Panc1 (cell line): Measurements from ENCODE around the gene ZBTB40.

Experiments
- POLR2AphosphoS5 ChIP-seq: IDR thresholded peaks from 2 replicates; pipeline ENCODE4 v1.6.1; 2012; ENCODE audit warnings: mild to moderate bottlenecking, low read depth, low read length, moderate library complexity
- SIN3A ChIP-seq: IDR thresholded peaks from 2 replicates; pipeline ENCODE4 v1.6.1; 2012; ENCODE audit warnings: low read depth, mild to moderate bottlenecking, low read length, moderate library complexity, borderline replicate concordance; ENCODE audit not compliant: insufficient read depth
- TCF7L2 ChIP-seq: IDR thresholded peaks from 2 replicates; pipeline ENCODE4 v1.6.1; 2011; ENCODE audit warnings: mild to moderate bottlenecking, low read depth, low read length, inconsistent platforms
- TF ChIP-seq, protein P1 (sequence below): fragments of 450-650 bp; IDR thresholded peaks from 2 replicates; pipeline ENCODE4 v1.5.1; 2017; ENCODE audit warnings: mild to moderate bottlenecking
- TF ChIP-seq, protein P2 (sequence below), 2 experiments: IDR thresholded peaks; 2 replicates each; pipeline ENCODE4 v1.6.1; 2011 to 2012; ENCODE audit warnings: low read depth in 2 of 2, control low read depth in 1 of 2, low read length in 1 of 2, mild to moderate bottlenecking in 1 of 2, moderate library complexity in 1 of 2; ENCODE audit not compliant: insufficient read depth in 1 of 2

DNA sequence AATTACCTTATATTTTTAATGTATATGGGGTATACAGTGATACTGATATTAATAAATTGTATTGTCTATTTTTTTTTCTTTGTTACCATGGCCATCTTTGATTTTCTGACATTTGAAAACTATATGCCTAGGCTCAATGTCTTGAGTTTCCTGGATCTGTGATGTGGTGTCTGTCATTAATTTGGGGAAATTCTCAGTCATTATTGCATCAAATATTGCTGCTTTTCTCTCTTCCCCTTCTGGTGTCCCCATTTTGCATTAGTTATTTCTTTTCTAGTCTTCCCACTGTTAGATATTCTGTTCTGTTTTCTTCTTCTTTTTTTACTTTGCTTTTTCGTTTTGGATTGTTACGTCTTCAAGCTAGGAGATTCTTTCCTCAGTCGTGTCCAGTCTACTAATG, 33.8 kb downstream of the ZBTB40 start:
- TF ChIP-seq, protein P1, sequence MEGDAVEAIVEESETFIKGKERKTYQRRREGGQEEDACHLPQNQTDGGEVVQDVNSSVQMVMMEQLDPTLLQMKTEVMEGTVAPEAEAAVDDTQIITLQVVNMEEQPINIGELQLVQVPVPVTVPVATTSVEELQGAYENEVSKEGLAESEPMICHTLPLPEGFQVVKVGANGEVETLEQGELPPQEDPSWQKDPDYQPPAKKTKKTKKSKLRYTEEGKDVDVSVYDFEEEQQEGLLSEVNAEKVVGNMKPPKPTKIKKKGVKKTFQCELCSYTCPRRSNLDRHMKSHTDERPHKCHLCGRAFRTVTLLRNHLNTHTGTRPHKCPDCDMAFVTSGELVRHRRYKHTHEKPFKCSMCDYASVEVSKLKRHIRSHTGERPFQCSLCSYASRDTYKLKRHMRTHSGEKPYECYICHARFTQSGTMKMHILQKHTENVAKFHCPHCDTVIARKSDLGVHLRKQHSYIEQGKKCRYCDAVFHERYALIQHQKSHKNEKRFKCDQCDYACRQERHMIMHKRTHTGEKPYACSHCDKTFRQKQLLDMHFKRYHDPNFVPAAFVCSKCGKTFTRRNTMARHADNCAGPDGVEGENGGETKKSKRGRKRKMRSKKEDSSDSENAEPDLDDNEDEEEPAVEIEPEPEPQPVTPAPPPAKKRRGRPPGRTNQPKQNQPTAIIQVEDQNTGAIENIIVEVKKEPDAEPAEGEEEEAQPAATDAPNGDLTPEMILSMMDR: no peak
- TF ChIP-seq SIN3A: no peak
- TF ChIP-seq POLR2AphosphoS5: no peak
- TF ChIP-seq TCF7L2: no peak
- TF ChIP-seq, protein P2, sequence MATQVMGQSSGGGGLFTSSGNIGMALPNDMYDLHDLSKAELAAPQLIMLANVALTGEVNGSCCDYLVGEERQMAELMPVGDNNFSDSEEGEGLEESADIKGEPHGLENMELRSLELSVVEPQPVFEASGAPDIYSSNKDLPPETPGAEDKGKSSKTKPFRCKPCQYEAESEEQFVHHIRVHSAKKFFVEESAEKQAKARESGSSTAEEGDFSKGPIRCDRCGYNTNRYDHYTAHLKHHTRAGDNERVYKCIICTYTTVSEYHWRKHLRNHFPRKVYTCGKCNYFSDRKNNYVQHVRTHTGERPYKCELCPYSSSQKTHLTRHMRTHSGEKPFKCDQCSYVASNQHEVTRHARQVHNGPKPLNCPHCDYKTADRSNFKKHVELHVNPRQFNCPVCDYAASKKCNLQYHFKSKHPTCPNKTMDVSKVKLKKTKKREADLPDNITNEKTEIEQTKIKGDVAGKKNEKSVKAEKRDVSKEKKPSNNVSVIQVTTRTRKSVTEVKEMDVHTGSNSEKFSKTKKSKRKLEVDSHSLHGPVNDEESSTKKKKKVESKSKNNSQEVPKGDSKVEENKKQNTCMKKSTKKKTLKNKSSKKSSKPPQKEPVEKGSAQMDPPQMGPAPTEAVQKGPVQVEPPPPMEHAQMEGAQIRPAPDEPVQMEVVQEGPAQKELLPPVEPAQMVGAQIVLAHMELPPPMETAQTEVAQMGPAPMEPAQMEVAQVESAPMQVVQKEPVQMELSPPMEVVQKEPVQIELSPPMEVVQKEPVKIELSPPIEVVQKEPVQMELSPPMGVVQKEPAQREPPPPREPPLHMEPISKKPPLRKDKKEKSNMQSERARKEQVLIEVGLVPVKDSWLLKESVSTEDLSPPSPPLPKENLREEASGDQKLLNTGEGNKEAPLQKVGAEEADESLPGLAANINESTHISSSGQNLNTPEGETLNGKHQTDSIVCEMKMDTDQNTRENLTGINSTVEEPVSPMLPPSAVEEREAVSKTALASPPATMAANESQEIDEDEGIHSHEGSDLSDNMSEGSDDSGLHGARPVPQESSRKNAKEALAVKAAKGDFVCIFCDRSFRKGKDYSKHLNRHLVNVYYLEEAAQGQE (IDR thresholded peaks at IDR 0.05; ENCODE audit: insufficient read depth in 1 of 2, low read depth in 2 of 2, low read length in 1 of 2): no peak
